ENCODE data around the gene JOSD2. TPM values are rescaled to one million over a fixed set of nuclear protein-coding genes. Genes with fewer than 3 reads are reported as not detected.

JOSD2 gene
- total RNA-seq, 1 experiment from 2014 or later, result 40.9 TPM

GRCh38 chr19:50482271-50482855 lies 28.6 kb downstream of the JOSD2 start:
- ATAC-seq (no peak), DNase-seq (ENCODE audit: low read depth, low spot score) (no peak)
- Histone ChIP-seq H2AFZ (ENCODE audit: low read depth, low read length, poor library complexity, severe bottlenecking) (no peak overlapping the region), H4K20me1 (ENCODE audit: insufficient read depth) (no peaks in the 10 kb centered on the region), H3K9me3 (ENCODE audit: control insufficient read depth in 1 of 2, insufficient read depth in 1 of 2, low read depth in 1 of 2, low read length in 2 of 2) (peaks cover 3 to 12% of the 10 kb centered on the region in 2 experiments; a peak in 1 of 4 replicates), H3K36me3 (ENCODE audit: control insufficient read depth in 1 of 2, insufficient read depth in 2 of 2, low read length in 2 of 2) (peaks cover 18 to 42% of the 10 kb centered on the region in 2 experiments; a peak in 3 of 4 replicates), H3K79me2 (ENCODE audit: insufficient read depth, low read length) (peaks cover 29% of the 10 kb centered on the region), H3K9ac (ENCODE audit: low read length) (no peak overlapping the region), H3K27me3 (ENCODE audit: insufficient read depth, low read length) (no peaks in the 10 kb centered on the region), H3K4me1 (ENCODE audit: control insufficient read depth in 1 of 2, insufficient read depth in 2 of 2, low read length in 2 of 2) (peaks cover 6 to 8% of the 10 kb centered on the region in 2 experiments; a peak in 3 of 4 replicates), H3K4me3 (replicated peaks in 1 of 2; ENCODE audit: low read depth in 1 of 2, low read length in 2 of 2) (no peak overlapping the region), H3K4me2 (ENCODE audit: low read length) (no peak overlapping the region), H3K27ac (ENCODE audit: low read depth, low read length) (no peak overlapping the region), H3K9me2 (ENCODE audit: insufficient read depth) (no peaks in the 10 kb centered on the region)
- POLR2A ChIA-PET, result no interaction called here
- RAD21 ChIA-PET (ENCODE audit: low non-redundant PET in 1 of 2, low total read pairs in 2 of 2, uncharacterized antibody in 2 of 2, unreplicated experiment in 2 of 2), result no interaction called here
- BruUV-seq (replicated peaks), result no TSS peak
- no peak for TF ChIP-seq FOSL1 (IDR thresholded peaks at IDR 0.05; ENCODE audit: low read depth)
- no peak for TF ChIP-seq SP1 (IDR thresholded peaks at IDR 0.05; ENCODE audit: low read depth)
- TF ChIP-seq ELF1 (IDR thresholded peaks at IDR 0.05; ENCODE audit: borderline replicate concordance, low read depth), result no peak
- TF ChIP-seq JUND (IDR thresholded peaks at IDR 0.05), result no peak
- TF ChIP-seq ZNF274 (IDR thresholded peaks at IDR 0.05; ENCODE audit: low read depth, low read length), result no peak
- TF ChIP-seq MAX (IDR thresholded peaks at IDR 0.05), result no peak
- TF ChIP-seq POLR2A (IDR thresholded peaks at IDR 0.05; ENCODE audit: borderline replicate concordance, extremely low read depth, insufficient read depth, insufficient read length), result no peak
- no peak for TF ChIP-seq ZFX (IDR thresholded peaks at IDR 0.05)
- TF ChIP-seq CEBPB (IDR thresholded peaks at IDR 0.05; ENCODE audit: low read depth), result no peak
- no peak for TF ChIP-seq REST (IDR thresholded peaks at IDR 0.05; ENCODE audit: low read depth)
- no peak for TF ChIP-seq SRF (IDR thresholded peaks at IDR 0.05; ENCODE audit: low read depth)
- TF ChIP-seq EZH2phosphoT487 (IDR thresholded peaks at IDR 0.05; ENCODE audit: borderline replicate concordance), result no peak
- no peak for TF ChIP-seq TCF7L2 (IDR thresholded peaks at IDR 0.05; ENCODE audit: borderline replicate concordance, extremely low read depth, insufficient read depth, insufficient read length)
- no peak for TF ChIP-seq ATF3 (IDR thresholded peaks at IDR 0.05)
- TF ChIP-seq CBX3 (IDR thresholded peaks at IDR 0.05; ENCODE audit: low read depth), result no peak
- no peak for TF ChIP-seq ZBTB33 (IDR thresholded peaks at IDR 0.05; ENCODE audit: extremely low read depth, insufficient replicate concordance, low read length)
- TF ChIP-seq CTCF (IDR thresholded peaks at IDR 0.05 in 2 of 3, conservative IDR thresholded peaks at IDR 0.05 in 1 of 3; ENCODE audit: borderline replicate concordance in 1 of 3, insufficient read depth in 1 of 3, low read depth in 2 of 3, low read length in 2 of 3), result no peak
- intact Hi-C loops (cut with micrococcal nuclease), result no loop called here
- CTCF ChIA-PET, result no interaction called here

Data from HCT116 (cell line).